HepG2 (cell line): ENCODE data around the gene F2RL3.

ENCODE experiments used
- CTCF ChIP-seq: sonication (generic); formaldehyde crosslinking; IDR thresholded peaks from 2 replicates; pipeline ENCODE4 v1.5.0; 2020; ENCODE audit warnings: mild to moderate bottlenecking, missing genetic modification reagents, moderate library complexity
- NFE2L1 ChIP-seq: sonication (generic); formaldehyde crosslinking; IDR thresholded peaks from 2 replicates; pipeline ENCODE4 v1.4.0; 2020; ENCODE audit warnings: missing genetic modification reagents, mild to moderate bottlenecking, borderline replicate concordance
- TRIM22 ChIP-seq: fragments of 450-650 bp; IDR thresholded peaks from 2 replicates; pipeline ENCODE4 v1.6.1; 2017

DNA sequence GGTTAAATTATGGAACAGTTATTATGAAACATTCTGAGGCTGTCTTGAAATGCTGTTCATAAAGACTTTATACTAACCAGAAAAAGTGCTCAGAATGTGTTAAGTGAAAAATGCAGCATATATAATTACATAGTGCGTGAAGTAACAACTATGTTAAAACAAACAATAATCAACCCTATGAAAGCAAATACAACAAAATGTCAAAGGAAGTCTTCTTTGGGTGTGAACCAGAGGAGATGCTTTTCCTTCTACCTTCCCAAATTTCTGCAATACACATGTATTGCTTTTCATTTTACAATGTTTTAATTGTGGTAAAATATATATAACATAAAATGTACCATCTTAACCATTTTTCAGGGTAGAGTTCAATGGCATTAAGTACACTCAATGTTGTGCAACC lies 45.7 kb downstream of the F2RL3 start:
- no peak for TF ChIP-seq CTCF (CRISPR knock-in tag)
- TF ChIP-seq TRIM22, result no peak
- TF ChIP-seq NFE2L1 (CRISPR knock-in tag), result no peak
